ENCODE data around the gene ASGR1.

DNA sequence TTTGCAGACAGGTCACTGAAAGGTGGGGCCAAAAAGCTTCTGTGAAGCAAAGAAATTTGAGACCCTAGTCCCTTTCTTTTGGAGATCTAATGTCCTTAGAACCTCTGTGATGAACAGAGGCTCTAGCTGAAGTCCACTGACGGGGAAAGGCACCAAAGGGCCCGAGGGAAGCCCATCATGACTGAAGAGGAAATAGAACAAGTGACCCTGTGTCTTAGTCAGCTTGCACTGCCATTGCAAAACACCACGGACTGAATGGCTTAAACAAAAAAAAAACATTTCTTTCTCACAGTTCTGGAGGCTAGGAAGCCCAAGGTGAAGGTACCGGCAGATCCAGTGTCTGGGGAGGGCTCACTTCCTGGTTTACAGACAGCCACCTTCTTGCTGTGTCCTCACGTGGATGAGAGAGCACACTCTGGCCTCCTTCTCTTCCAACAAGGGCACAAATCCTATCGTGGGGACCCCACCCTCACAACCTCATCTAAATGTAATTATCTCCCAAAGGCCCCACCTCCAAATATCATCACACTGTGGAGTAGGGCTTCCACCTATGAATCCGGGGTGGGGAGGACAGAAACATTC is 40.3 kb downstream of the ASGR1 start:
- TF ChIP-seq EZH2phosphoT487 (IDR thresholded peaks at IDR 0.05; ENCODE audit: insufficient read depth, low read depth) = no peak
- TF ChIP-seq EZH2 (IDR thresholded peaks at IDR 0.05; ENCODE audit: insufficient read depth, poor library complexity, severe bottlenecking) = no peak
